Measurements from ENCODE around the gene SECISBP2L.
A peak's percentile ranks its signal among the peaks of the same experiment; 100 is the strongest.

The SECISBP2L gene

DNA sequence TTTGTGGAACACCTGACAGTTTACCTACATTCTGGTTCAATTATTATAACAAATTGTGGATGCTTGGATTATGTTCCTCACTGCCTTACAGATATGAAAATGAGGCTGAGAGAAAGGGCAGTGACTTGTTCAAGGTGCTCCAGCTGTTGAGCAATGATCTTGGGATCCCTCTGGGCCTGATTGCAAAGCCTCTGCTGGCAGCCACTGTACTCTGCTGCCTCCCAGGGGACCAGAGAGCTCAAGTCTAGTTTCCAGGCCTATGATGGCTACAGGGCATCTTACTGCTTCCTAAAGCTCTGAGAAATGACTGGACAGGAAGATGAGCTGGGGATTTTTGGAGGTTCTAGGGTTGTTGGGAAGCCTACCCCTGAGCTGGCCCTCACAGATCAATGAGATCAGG lies 80.3 kb downstream of the SECISBP2L start:
- DNase-seq (ENCODE audit: extremely low read depth, low read depth), result no peak
- TF ChIP-seq CTCF (IDR thresholded peaks at IDR 0.05; ENCODE audit: low read depth, low read length), result no peak; the same call in 1 of the 2 replicates

- no peak for DNase-seq (ENCODE audit: extremely low read depth, low read depth)
- no peak for TF ChIP-seq CTCF (IDR thresholded peaks at IDR 0.05; ENCODE audit: low read depth, low read length)
Observed at GRCh38 chr15:48964898-48965297, 81.3 kb downstream of the SECISBP2L start.

DNA sequence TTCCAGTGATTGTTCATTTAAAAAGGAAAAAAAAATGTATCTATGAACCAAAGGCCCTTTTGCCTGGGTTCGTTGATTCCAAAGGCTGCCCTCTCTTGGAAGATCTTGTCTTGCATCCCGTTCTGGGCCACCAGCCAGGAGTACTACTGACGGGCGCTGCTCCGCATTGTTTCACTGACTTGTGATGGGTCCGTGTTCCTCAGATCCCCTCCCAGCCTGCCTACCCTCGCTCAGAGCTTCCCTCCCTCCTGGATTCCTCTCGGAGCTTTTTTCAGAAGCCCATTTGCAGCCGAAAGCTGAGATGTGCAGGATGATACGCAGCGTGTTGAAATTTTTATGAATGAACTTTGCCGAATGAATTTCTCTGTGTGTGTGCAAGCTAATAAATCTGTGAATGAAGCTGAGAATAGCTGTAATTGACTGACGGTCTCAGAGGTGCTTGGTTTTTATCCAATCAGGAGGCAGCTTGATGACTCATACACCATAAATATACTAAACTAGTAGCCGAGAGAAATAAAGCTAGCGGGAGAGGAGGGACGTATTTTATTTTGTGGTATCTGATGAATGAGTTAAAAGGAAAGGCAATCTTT lies 82.6 kb downstream of the SECISBP2L start, which contains the start of gene SHC4:
TSS of gene SHC4 (minus strand) at position 396 of the 590 bp plus-strand sequence. CDS start 904 bp downstream, outside the sequence.
- peak; percentile 42 for TF ChIP-seq CTCF (IDR thresholded peaks at IDR 0.05; ENCODE audit: low read depth, low read length)
- no peak for DNase-seq (ENCODE audit: extremely low read depth, low read depth)

DNA sequence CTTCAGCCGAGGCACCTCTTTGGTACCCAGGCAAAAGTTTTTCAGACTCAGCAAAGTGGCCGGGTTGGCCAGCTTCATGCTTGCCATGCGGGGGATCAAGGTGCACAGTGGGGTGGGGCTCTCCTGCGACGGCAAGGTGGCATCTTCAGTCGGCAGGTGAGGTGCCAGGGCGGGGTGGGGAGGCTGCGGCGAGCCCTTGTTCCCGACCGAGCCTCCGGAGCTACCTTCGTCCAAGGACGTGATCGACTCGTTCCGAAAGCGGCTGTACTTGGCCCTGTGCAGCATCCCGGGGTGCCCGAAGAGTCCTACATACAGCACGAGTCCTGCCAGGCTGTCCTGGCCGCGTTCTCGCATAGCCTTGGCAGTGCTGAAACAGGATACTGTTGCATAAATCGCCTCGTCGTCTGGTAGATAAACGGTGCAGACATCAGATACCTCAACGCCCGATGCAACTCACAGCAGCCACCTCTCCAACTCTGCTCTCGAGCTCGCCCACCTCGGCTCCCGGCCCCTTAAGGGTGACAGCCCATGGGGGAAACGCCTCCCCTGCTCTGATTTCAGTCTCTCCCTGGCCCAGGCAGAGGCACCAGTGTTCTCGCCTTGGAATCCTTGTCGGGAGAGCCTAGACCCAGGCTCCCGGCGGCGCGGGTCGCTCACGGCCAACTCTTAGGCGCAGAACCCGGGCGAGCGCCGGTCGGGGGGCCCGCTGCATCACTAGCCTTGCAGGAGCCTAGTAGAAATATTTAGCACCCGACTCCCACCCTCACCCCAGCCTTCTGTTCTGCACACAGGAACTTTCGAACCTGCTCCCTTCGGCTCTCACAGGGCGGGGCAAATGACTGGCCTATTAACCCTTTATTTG lies 83.4 kb downstream of the SECISBP2L start:
- no peak for TF ChIP-seq CTCF (IDR thresholded peaks at IDR 0.05; ENCODE audit: low read depth, low read length)
- no peak for DNase-seq (ENCODE audit: extremely low read depth, low read depth)

DNA sequence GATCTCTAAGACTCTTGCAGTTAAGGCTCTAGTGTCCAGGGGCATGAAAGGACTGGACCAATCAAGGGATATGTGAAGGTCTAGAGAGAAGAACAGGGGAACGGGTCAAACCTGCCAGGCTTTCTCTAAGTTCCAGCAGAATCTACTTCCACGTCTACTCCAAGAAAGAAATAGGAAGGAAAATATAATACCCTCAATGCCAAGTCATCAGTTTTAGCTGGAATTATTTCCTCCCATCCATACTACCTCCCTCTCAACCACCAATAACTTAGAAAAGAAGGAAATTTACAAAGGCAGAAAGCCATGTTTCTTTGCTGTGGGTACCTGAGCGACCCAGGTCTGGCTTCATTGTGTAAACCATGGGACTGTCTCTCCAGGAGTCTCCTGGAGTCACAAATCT lies 90.3 kb downstream of the SECISBP2L start:
- no peak for DNase-seq (ENCODE audit: extremely low read depth, low read depth)
- TF ChIP-seq CTCF (IDR thresholded peaks at IDR 0.05; ENCODE audit: low read depth, low read length), result no peak

DNA sequence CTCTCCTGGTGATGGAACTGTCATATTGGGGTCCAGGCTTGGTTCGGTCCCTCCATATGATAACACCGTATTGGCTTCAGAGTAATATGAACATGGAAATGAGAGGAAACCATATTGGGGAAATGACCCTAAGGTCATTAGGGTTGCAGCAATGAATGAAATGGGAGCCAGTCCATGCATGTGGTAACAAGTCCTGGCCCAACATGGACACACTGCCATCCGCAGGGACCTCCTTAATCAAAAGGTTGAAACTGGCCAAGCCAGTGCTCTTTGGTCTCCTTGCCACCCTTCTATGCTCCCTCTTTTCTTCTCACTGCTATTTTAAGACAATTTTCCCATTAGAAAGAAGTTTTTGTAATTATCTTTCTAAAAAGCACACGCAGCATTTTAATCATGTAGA lies 90.9 kb downstream of the SECISBP2L start:
- DNase-seq (ENCODE audit: extremely low read depth, low read depth), result no peak
- no peak for TF ChIP-seq CTCF (IDR thresholded peaks at IDR 0.05; ENCODE audit: low read depth, low read length)

GRCh38 chr15:48954538-48954937 lies 91.7 kb downstream of the SECISBP2L start:
- no peak for DNase-seq (ENCODE audit: extremely low read depth, low read depth)
- TF ChIP-seq CTCF (IDR thresholded peaks at IDR 0.05; ENCODE audit: low read depth, low read length), result peak; percentile 24
